GM18499 (cell line): ENCODE data around the gene SLC30A9.

Experiments used
- ATAC-seq: cut with Tn5 transposase; IDR thresholded peaks from one replicate; pipeline ENCODE4 v1.9.1; 2021; ENCODE audit warnings: moderate number of reproducible peaks; ENCODE audit not compliant: insufficient read depth, unreplicated experiment

SLC30A9 gene

DNA sequence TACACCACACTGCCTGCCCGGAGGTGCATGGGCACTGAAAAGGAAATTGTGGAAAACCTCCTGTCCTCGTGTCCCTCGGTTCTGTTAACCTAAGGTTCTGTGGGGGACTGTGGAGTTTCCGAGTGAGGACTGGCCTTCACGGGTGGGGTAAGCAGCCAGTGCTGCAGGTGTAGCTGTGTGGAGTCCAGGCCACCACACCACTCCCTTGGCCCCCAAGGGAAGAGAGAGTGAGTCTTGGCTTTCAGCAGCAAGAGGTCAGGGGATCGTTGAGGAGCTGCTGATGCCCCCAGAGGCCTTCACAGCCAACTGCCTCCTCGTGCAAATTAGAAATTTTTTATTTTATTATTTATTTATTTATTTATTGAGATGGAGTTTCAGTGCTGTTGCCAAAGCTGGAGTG, 141.8 kb downstream of the SLC30A9 start:
- ATAC-seq = no peak

DNA sequence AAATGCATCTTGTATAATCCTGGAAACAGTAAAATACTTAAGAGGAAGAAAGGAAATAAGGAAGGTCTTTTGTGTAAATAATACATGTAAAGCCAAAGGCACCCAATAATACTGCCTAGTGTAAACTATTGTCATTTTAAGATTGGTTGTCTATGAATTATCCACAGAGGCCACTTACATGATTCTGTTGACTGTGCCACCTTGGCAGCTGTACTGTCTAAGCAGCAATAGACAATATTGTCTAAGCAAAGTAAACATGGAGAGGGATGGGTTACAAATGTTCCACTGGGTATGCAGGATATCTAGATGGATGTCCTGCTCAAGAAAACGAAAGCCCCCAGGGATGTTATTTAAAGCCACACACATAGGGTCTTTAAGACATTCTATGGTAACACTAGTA, 142.7 kb downstream of the SLC30A9 start:
- no peak for ATAC-seq

DNA sequence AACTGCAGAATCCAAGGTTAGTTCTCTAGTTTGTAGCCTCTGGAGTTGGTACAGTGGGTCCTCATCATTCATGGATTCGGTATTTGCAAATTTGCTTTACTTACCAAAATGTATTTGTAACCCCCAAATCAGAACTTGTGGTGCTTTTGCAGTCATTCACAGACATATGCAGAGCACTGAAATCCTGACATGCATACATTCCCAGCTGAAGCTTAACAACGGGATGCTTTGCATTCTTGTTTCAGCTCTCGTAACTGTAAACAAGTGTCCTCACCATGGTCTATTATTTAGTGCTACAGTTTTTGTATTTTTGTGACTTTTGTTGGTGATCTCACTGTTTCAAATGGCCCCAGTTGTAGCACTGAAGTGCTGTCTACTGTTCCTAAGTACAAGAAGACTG, 146.0 kb downstream of the SLC30A9 start:
- ATAC-seq = no peak
